ENCODE measurements around the gene RPS15A.

Gene RPS15A

DNA sequence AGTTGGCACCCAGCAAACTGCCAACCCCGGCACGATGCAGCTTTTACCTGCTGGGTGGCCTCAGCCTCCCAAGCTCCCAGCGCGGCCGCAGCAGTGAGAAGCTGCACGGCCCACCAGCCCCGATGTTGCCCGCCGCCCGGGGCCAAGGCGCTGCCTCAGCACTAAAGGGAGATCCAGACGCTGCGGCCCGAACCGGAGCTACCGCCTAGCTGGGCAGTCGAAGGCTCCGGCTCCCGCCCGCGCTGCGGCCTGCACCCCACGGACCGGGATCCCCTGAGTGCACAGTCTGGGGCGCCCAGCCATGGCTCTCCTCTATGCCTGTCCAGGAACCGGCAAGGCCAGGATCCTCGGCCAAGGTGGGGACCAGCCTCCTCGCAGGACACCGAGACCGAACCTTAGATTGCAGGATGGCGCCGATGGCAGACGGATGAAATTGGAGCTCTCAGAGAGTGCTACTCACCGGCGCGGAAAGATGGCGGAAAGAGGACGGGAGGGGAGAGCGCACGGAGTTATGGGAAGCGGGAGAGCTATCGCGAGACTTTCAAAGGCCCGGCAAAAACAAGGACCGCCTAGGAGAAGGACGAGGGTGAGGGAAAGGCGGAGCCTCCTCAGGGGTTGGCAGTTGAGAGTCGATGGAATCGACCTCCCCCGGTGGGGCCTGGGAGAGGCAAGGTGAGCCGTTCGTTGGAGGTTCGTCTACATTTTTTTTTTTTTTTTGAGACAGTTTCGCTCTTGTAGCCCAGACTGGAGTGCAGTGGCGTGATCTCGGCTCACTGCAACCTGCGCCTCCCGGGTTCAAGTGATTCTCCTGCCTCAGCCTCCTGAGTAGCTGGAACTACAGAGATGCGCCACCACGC lies at the start of gene RPS15A:
RPS15A (minus strand) TSS at position 485 of the 857 bp plus-strand sequence. CDS start 1,221 bp downstream, outside the sequence.
- DNase-seq: peak; percentile 85

DNA sequence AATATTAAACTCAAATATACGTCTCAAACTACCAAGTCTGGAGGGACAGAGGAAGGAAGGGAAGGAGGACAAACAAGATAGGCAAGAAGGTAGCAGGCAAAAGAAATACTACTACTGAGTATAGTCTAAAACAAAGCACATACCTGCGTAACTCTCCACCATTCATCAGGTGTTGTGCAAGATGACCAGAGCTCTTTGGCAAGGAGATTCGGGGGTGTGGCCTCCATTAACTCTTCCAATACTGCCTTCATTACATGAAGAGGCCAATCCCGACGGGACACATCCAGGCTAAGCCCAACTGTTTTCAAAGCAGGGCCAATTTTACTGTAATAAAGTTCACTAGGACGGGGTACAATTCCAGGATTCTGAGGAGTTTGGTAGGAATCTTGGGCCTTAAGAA lies 49.4 kb upstream of the RPS15A start:
- no peak for DNase-seq

DNA sequence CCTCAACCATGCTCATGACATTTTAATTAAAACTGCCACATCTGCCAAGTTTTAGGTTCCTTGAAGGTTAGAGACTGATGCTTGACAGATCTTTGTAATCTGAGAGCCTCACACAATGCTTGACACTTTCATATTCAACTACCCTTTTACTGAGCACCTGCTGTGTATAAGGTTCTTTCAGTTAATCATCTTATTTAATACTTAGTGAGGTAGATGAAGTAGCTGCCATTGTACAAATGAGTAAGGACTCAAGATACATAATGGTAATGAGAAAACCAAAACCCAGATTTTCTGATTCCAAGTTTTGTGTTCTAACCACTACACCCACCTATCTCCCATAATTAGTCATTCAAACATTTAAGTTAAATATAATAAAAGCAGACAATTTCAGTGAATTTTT lies 46.6 kb upstream of the RPS15A start:
- DNase-seq: no peak

DNA sequence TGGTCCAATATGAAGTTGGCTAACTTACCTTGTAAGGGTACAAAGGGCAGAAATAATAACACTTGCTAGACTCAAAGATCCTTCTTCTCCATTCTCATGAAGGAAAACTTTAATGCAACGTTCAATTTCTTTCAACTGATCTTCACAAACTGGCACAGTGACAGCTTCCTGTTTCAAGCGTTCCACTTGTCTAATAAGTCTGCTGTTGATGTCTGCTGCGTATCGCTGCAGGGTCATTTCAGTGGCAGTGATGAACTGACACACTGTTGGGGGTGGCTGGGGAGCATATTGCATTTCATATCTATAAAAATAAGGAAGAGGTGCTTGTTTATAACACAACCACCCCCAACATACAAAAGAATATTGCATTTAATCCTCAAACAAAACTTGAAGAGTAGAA lies 44.7 kb upstream of the RPS15A start:
- no peak for DNase-seq

DNA sequence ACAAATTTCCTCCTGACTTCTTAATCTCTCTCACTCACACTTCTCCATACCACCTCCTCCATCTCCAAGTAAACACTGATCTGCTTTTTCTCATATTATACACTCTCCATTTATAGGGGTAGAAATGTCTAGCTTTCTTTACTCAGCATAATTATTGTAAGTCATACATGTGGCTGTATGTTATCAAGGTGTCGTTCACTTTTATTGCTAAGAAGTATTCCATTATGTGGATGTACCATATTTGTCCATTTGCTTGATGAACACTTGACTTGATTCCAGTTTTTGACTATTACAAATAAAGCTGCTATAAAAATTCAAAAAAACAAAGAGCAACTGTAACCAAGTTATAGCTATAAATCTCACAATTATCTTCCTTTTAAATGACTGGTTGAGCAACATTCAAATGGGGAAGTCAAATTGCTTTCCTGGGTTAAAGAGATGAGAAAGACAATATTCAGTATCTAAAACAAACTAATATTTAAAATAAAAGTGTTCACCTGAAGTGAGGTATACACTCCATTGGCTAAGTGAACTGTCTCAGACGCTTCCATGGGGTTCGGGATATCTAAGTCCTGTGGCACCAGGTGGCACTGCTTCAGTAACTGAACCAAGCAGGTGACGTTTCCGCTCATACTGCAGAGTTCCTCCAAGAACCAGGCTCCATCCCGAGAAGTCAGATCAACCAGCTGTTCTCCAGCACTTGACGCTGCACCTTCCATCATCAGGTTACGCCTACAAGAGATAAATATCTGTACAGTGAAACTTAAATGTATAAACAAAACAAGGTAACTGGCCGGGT lies 43.8 kb upstream of the RPS15A start:
- DNase-seq: no peak

DNA sequence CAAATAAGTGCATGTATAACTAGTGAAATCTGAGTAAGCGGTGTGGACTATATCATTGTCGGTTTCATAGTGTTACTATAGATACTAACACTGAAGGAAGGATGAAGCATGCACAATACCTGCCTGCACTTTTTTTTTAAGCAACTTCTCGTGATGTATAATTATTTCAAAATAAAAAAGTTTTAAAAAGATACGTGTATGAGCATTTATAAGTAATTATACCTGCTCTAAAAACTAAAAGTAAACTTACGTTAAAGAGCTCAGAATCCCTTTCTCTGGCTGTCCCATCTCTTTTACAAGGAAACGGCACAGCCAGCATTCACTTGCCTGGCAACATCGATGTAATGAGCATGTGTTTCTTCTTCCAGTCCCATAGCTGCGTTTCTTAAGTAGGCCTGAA lies 42.5 kb upstream of the RPS15A start:
- no peak for DNase-seq

DNA sequence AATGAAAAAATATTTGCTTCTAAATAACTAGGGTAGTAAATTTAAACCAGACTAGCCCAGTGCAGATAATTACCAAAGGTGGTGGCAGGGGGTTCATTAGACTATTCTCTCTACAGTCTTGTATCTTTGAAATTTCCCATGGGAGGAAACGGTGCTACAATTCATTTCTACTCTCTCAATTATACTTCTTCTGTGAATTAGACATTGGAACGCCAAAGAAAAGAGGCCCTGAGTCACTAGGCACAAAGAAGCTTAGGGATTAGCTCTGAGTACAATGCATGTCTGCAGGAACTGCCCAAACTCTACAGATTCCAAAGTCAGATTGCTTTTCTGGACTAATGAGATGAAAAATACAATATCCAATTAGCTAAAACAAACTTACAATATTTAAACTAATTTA lies 41.9 kb upstream of the RPS15A start:
- no peak for DNase-seq

DNA sequence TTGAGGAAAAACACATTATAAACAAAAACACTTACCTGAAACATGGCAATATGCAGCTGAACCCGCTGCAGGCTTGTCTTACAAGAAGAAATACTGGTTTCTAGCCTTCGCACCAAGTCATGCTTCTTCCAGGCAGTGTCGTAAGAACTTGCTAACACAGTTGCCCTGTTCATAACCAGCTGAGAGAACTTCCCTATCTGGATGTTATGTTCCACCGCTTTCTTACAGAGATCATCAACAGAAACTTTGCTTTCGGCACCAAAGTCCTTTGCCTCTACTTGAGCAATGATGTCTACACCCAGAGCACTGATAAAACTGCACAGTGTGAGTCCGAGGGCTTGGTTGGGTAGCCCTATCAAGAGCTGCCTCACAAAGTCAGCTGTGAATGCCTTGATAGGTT lies 39.1 kb upstream of the RPS15A start:
- DNase-seq: no peak

DNA sequence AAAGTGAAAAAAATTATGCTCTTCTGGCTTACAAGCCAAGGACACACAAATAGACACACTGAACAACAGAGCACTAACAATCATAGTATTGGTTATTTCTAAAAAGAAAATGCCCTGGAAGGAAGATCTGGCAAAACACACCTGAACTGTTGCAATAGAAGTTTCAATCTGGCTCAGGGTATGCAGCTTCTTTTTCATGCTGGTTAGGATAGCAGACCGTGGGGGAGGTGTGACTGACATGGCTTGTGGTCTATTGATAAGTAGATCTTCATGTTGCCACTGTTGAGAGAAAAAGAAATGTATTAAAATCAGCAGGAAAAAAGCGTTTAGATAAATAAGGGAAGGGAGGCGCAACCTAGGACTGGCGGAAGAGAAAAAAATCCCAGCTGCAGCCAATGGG lies 37.8 kb upstream of the RPS15A start:
- no peak for DNase-seq

DNA sequence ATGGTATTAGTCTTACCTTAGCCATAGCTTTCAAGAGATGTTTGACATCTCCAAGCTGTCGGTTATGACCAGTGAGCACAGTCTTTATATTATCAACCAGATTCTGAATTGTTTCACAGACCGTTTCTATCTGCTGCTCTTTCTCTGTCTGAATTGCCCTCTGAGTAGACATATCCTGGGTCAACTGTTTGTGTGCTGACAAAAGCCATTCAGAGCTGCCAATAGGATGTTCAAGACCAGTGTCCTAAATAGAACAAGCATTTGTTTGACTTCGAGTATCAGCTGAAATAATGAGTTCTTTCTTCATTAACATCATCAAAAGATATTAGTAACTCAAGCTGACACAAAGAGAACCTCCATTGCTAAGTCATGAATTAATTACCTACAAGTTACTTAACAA lies 26.2 kb upstream of the RPS15A start:
- DNase-seq: no peak

DNA sequence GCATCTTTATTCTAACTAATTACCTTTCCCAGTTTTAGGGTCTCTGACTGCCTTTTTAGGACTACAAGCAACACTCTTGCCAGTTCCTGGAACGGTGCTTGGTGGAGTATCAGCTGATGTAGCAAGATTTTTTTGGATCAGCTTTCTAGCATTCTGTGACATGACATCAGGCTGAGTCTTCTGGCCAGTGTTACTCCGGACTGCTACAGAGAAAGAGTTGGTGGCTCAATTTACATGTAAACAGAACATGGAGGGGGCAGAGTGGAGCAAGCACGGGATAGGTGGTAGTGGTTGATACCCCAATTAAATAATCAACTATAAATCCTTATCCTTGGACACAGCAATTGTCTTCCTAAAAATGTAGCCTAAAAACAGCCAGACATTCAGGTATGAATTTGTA lies 21.8 kb upstream of the RPS15A start:
- no peak for DNase-seq

DNA sequence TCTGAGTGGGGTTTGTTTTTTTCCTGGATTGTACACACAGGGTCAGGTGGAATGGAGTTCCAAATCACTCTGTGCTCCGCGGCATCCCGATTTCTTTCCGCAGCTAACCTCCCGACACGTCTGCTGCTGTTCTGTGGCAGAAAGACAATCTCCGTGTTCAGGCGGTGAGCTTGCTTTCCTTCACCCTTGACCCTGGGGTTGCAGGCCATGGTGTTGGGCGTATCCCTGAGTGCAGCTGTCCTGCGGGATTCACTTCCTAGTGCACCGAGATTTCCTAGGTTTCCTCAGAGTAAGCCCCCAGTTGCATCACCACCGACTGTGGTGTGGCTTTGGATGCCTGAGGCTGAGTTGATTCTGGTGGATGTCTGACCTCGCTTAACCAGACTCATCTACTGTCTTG lies 19.0 kb upstream of the RPS15A start:
- no peak for DNase-seq

DNA sequence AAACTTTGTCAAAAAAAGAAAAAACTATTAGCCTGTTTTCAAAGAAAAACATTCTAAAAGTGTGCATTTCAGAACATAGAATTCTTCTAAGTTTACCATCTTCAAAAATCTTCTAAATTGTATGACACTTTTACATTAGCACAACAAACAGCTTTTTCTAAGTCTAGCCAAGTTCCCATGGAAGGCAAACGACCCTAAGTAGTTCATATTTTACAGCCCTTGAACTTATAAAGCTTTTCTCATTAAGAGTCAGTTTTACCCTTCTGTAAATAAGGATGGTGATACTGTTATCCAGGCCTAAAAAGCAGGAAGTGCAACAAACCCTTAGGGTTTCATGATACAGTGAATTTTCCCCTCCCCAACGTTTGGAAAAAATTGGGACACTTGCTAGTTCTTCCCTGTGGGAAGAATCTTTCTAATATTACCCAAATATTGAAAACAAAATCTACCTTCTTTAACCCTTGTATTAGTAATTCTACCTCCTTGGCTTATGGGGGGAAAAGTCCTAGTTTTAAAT lies 15.2 kb upstream of the RPS15A start:
- no peak for DNase-seq

DNA sequence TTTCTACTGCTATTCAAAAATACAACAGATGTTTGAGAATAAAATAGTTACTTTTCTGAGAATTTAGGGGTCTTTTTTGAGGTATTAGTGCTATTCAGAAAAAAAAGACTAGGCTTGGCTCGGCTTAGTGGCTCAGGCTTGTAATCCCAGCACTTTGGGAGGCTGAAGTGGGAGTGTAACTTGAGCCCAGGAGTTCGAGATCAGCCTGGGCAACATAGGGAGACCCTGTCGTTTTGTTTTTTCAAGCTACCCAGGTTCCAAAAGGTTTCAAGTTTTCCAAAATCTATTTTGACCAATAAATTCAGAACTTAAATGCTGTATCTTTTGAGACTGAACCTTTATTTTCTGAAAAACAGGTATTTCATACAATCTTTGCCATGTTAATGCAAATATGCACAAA lies 14.4 kb upstream of the RPS15A start:
- DNase-seq: no peak

DNA sequence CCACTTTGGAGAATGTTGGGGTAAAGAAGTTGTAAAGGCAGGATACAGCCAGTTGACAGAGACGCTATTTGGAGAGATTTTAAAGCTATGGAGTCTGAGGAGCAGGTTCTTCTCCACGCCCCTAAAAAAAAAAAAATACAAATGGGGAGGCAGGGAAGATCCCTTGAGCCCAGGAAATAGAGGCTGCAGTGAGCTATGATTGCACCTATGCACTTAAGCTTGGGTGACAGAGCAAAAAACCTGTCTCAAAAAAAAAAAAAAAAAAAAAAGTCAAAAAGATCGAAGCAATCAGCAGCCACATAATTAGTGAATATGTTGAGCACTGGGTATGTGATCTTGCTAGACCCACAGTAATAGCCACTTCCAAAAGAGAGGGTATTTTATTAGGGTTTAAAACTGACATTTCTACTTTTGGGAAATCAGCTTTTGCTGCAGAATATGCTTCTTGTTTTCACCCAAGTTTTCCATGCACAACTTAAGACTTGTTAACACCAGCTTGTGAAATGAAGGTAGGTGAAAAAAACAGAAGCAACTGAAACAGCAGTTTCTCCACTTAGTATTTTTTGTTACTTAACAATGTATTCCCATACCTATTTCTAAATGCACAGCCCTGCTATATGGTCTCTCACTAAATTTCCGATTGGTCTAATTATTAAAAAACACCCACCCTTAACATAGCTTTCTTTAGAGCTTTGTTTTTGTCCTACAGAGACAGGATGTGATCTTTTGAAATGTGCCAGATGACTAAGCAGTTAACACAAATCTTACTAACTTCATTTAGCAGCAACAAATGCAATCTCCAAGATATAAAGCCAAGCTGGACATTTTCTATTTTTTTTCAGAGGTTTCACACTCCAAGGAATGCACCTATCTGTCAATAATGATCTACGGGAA lies 13.7 kb upstream of the RPS15A start:
- DNase-seq: no peak

DNA sequence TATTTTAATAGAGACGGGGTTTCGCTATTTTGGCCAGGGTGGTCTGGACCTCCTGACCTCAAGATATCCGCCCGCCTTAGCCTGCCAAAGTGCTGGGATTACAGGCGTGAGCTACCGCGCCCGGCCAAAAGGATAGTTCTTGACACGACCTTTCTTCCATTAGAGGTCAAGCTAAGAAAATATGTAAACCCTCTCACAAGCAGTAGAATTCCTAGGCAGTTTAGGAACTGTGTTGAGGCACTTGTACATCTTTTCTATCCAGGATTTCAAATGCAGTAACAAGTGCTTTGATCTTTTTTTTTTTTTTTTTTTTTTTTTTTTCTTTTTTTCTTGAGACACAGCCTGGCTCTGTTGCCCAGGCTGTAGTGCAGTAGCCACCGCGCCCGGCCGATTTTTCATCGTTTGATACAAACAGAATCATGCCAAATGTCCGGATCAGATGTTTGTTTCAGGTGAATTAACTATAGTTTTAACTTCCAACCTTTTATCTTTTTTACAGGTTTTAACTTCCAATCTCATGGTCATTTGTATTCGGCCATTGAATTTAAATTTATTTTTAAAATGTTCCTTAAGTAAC lies 12.7 kb upstream of the RPS15A start:
- DNase-seq: no peak

DNA sequence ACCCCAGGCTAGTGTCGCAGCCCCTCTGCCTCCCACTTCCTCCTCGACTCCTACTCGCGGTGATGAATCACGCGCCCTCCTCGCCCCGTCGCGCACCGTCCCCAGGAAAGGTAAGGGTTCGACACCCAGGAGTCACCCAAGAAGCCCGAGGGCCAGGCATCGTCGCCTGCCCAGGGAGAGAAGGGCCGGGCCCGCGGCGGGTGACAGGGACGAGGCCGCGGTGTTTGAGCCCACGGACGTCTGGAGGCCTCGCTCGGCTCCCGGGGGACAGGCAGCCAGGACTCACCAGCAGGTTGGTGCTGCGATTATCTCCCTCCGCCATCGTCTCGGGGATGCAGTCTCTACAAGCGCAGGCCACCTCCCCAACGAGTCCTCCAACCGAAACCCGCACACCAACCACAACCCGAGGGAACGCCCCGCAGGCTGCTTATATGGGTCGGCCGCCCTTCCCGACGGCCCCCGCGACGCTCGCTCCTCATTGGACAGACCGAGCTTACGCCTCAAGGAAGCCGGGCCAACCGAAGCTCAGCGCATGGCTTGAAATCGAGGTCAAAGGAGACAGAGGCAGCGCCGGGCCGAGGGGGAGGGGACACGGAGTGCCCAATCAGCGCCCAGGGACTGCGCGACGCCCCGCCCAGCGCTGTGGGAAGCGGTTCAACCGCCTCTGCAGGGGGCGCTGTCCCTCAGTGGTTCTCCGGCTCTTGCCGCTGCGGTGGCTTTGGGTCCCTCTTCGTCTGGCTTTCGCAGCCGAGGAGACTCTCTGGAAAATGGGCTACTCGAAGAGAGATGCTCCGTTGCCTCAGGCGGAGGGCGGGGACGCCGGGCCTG lies 11.2 kb upstream of the RPS15A start, which contains the start of gene ARL6IP1:
ARL6IP1 (minus strand) TSS at position 405 of the 828 bp plus-strand sequence; CDS start at position 322, 83 bp downstream.
- DNase-seq: peak; percentile 94

DNA sequence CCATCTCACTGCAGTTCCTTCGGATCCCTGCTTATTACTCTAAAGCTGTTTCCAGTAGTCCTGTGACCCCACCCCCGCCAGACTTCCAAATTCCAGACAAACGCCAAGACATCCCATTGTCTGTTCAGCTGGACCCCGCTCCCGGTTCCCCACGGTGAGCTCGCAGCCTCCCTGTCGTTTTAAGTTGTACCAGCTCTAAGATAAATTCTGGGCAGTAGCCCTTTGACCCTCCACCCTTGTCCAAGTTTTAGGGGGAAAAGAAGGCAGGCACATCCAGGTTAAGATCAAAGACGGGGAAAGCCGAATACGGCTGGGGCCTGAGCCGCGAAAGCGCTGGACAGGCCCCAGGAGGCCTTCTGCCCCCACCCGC lies 10.6 kb upstream of the RPS15A start:
- DNase-seq: no peak

DNA sequence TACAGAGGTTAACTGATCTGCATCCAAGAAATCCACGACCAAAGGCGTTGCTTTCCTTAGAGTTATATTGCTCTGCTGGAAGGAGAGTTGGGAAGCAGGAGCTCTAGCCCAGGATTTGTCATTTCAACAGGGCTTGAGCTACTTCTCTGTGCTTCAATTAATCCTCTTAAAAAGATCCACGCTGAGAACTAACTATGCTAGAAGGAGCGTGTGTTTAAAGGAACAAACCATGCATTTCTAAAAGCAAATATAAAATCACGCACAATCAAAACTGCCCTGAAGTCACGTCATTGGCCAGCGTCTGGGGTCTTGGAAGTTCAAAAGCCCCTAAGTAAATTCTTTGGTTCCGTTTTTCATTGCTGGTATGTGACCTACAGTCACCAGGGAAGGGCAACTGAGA lies 10.2 kb upstream of the RPS15A start:
- DNase-seq: no peak

DNA sequence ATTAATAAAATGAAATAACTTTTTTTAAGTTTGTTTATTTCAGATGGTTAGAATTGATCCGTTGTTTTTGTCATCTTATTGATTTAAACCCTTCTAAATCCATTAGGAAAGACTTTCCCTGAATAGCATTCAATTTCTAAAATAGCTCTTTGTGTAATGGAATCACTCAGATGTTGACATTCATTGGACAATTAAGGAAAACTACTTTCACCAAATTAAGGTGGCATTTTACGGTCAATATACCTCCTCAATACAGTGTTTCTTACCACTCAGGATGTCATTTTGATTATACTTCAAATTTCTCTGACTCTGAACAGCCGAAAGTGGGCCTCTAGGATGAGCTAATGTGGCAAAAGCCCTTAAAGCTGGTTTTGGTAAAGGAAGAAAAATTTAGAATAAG lies 9.4 kb upstream of the RPS15A start:
- no peak for DNase-seq

DNA sequence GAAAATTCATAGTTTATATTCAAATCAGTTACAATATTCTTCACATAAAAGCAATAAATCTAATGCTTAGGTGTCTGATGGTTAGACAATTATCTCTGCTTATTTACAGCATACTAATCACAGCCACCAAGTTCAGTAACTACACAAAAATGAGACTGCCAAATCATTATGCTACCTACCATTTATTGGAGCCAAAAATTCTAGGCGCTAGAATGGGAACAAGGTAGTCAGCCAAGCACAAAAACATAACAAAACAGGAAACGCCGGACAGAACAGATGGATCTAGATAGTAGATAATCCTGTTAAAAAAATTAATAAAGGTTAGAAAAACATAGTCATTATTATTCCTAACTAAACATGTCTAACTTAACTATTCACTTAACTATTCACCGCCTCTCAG lies 7.6 kb upstream of the RPS15A start:
- DNase-seq: no peak

DNA sequence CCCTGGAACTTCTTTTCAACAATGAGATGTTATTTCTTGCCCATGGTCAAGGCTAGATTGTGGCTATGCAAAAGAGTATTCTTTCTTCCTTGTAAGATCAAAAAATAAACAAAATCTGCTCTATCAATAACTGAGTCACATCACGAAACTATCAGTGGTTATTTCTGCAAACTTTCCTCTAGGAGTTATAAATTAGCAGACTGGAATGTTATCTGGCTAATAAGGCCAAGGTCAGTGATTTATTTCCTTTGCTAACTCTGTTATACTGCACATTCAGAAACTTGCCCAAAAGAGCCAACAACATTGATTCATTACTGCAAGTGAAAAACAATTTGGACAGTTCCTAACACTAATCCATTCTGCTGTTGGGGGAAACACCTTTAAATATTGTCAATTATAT lies 6.2 kb upstream of the RPS15A start:
- DNase-seq: no peak

Measured in NCI-H2081 treated with DMSO at 0.1 percent for 48 hours (cell line).